GM12878 (cell line): ENCODE data around the gene MYO18B.

Experiments
- ATF7 ChIP-seq: fragments of 450-650 bp; IDR thresholded peaks from 2 replicates; pipeline ENCODE4 v1.6.1; 2016; ENCODE audit warnings: low read depth, mild to moderate bottlenecking
- BCL11A ChIP-seq: IDR thresholded peaks from 2 replicates; pipeline ENCODE4 v1.6.1; 2011; ENCODE audit warnings: low read depth, low read length
- CREM ChIP-seq: IDR thresholded peaks from 2 replicates; pipeline ENCODE4 v1.6.1; 2014; ENCODE audit warnings: antibody characterized with exemption, low read depth
- CTCF ChIP-seq, 3 experiments: IDR thresholded peaks in 2 of 3; conservative IDR thresholded peaks in 1 of 3; 2 replicates each; pipeline ENCODE4 v1.5.1; 2011; ENCODE audit warnings: low read depth in 3 of 3, low read length in 3 of 3, mild to moderate bottlenecking in 3 of 3, control low read depth in 2 of 3, moderate library complexity in 2 of 3, inconsistent platforms in 1 of 3, mixed read lengths in 1 of 3; ENCODE audit not compliant: control insufficient read depth in 2 of 3, insufficient read depth in 1 of 3; ENCODE audit errors: extremely low read depth in 1 of 3
- E2F4 ChIP-seq: IDR thresholded peaks from 2 replicates; pipeline ENCODE4 v1.6.1; 2012; ENCODE audit warnings: low read depth, low read length, improper control_type of control experiment
- EP300 ChIP-seq, 2 experiments: fragments of 150-350 bp in 1 of 2; IDR thresholded peaks; 2 replicates each; pipeline ENCODE4 v1.6.1; 2011 to 2012; ENCODE audit warnings: low read depth in 2 of 2, low read length in 2 of 2, borderline replicate concordance in 1 of 2, improper control_type of control experiment in 1 of 2, inconsistent platforms in 1 of 2; ENCODE audit not compliant: control insufficient read depth in 1 of 2
- HDGF ChIP-seq: fragments of 450-650 bp; IDR thresholded peaks from 2 replicates; pipeline ENCODE4 v1.6.1; 2016; ENCODE audit warnings: antibody characterized with exemption
- JUNB ChIP-seq: IDR thresholded peaks from 2 replicates; pipeline ENCODE4 v1.6.1; 2016; ENCODE audit warnings: antibody characterized with exemption, mild to moderate bottlenecking
- MAX ChIP-seq: IDR thresholded peaks from 2 replicates; pipeline ENCODE4 v1.6.1; 2012; ENCODE audit warnings: low read depth, low read length, improper control_type of control experiment
- MXI1 ChIP-seq: fragments of 150-350 bp; IDR thresholded peaks from 2 replicates; pipeline ENCODE4 v1.6.1; 2011; ENCODE audit warnings: low read depth, mild to moderate bottlenecking, inconsistent platforms, low read length, improper control_type of control experiment
- MYC ChIP-seq: IDR thresholded peaks from 2 replicates; pipeline ENCODE4 v1.6.1; 2011; ENCODE audit warnings: mild to moderate bottlenecking, low read length, moderate library complexity, inconsistent platforms; ENCODE audit not compliant: insufficient read depth, insufficient replicate concordance, insufficient read length, severe bottlenecking
- PAX8 ChIP-seq: fragments of 450-650 bp; IDR thresholded peaks from 2 replicates; pipeline ENCODE4 v1.6.1; 2017; ENCODE audit warnings: mild to moderate bottlenecking, moderate library complexity
- STAT3 ChIP-seq: IDR thresholded peaks from 2 replicates; pipeline ENCODE4 v1.6.1; 2011; ENCODE audit warnings: low read depth, low read length, improper control_type of control experiment
- TF ChIP-seq, protein P1 (sequence below): IDR thresholded peaks from 2 replicates; pipeline ENCODE4 v1.6.1; 2012; ENCODE audit warnings: mild to moderate bottlenecking, low read depth, low read length

DNA sequence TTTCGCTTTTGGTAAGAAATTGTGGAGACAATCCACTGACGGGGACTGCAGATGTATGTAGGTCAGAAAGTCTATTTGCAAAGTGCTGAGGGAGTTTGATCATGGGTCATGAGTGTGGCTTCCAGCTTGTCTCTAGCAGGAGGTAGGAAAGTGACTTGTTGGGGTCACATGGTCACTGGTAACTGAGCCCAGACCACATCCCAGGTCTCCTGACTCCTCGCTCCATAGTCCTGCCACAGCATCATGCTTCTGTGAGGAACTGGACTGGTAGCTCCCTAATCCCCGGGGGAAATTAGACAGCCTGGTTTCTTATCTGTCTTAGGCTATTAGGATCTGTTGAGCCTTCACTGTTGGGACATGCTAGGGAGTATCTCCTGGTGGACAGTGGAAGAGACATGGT is 142.1 kb downstream of the MYO18B start:
- TF ChIP-seq STAT3 = no peak
- TF ChIP-seq E2F4 = no peak
- no peak for TF ChIP-seq BCL11A
- no peak for TF ChIP-seq MXI1
- TF ChIP-seq, protein P1, sequence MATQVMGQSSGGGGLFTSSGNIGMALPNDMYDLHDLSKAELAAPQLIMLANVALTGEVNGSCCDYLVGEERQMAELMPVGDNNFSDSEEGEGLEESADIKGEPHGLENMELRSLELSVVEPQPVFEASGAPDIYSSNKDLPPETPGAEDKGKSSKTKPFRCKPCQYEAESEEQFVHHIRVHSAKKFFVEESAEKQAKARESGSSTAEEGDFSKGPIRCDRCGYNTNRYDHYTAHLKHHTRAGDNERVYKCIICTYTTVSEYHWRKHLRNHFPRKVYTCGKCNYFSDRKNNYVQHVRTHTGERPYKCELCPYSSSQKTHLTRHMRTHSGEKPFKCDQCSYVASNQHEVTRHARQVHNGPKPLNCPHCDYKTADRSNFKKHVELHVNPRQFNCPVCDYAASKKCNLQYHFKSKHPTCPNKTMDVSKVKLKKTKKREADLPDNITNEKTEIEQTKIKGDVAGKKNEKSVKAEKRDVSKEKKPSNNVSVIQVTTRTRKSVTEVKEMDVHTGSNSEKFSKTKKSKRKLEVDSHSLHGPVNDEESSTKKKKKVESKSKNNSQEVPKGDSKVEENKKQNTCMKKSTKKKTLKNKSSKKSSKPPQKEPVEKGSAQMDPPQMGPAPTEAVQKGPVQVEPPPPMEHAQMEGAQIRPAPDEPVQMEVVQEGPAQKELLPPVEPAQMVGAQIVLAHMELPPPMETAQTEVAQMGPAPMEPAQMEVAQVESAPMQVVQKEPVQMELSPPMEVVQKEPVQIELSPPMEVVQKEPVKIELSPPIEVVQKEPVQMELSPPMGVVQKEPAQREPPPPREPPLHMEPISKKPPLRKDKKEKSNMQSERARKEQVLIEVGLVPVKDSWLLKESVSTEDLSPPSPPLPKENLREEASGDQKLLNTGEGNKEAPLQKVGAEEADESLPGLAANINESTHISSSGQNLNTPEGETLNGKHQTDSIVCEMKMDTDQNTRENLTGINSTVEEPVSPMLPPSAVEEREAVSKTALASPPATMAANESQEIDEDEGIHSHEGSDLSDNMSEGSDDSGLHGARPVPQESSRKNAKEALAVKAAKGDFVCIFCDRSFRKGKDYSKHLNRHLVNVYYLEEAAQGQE = no peak
- TF ChIP-seq EP300 (IDR thresholded peaks at IDR 0.05; ENCODE audit: borderline replicate concordance in 1 of 2, control insufficient read depth in 1 of 2, low read depth in 2 of 2, low read length in 2 of 2) = no peak
- TF ChIP-seq PAX8 = no peak
- no peak for TF ChIP-seq CREM
- no peak for TF ChIP-seq MYC
- no peak for TF ChIP-seq HDGF
- TF ChIP-seq JUNB = no peak
- no peak for TF ChIP-seq MAX
- no peak for TF ChIP-seq CTCF (IDR thresholded peaks at IDR 0.05 in 2 of 3, conservative IDR thresholded peaks at IDR 0.05 in 1 of 3; ENCODE audit: control insufficient read depth in 2 of 3, extremely low read depth in 1 of 3, insufficient read depth in 1 of 3, low read depth in 3 of 3, low read length in 3 of 3)
- no peak for TF ChIP-seq ATF7
